ENCODE measurements around the gene CT47B1.
"Not testable (repeated sequence)": the region's sequence is repeated elsewhere in the genome, so short reads cannot be mapped to it uniquely, and the experiment has no call there.

CT47B1 gene

DNA sequence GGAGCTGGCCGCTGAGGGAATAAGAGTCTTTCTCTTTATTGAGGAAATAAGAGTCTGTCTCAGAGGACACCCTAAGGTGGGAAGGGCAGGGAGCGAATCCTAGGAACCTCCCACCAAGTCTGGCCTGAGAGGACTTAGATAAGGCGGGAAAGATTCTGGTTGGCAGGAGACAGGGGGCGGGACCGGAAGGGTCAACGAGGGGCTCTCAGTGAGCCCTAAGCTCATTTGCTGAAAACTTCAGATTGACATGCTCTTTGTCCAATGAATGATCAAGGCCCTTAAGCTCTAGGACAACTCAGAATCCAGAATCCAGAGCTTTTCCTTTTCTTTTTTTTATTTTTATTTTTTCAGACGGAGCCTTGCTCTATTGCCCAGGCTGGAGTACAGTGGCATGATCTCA, at the start of gene CT47B1:
Gene CT47B1 (minus strand): TSS at position 101 of the 400 bp plus-strand sequence. CDS start 196 bp downstream, outside the sequence.
- H3K9me3 ChIP-seq (ENCODE audit: control insufficient read depth, insufficient read depth, low read length); H3K4me1 ChIP-seq (ENCODE audit: control insufficient read depth, insufficient read depth, low read length): not testable (repeated sequence)

GRCh38 chrX:120874678-120875557, 748 bp downstream of the CT47B1 start:
- Histone ChIP-seq H3K36me3 (ENCODE audit: control insufficient read depth, insufficient read depth, low read length) (no peaks in the 10 kb centered on the region), H3K27me3 (ENCODE audit: control insufficient read depth, insufficient read depth, low read length) (no peaks in the 10 kb centered on the region), H3K9ac (ENCODE audit: low read depth, low read length) (no peak overlapping the region), H3K4me3 (ENCODE audit: low read depth, low read length) (no peak overlapping the region), H3K4me1 (ENCODE audit: control insufficient read depth, insufficient read depth, low read length) (no peaks in the 10 kb centered on the region), H3K27ac (ENCODE audit: low read depth, low read length) (no peak overlapping the region), H3K9me3 (ENCODE audit: control insufficient read depth, insufficient read depth, low read length) (peaks cover 5% of the 10 kb centered on the region)

More for the DNA sequence above, at the start of gene CT47B1:
- not testable (repeated sequence) for H3K27me3 ChIP-seq (ENCODE audit: control insufficient read depth, insufficient read depth, low read length); H3K27ac ChIP-seq (ENCODE audit: low read depth, low read length); H3K36me3 ChIP-seq (ENCODE audit: control insufficient read depth, insufficient read depth, low read length); H3K4me3 ChIP-seq (ENCODE audit: low read depth, low read length); H3K9ac ChIP-seq (ENCODE audit: low read depth, low read length)

DNA sequence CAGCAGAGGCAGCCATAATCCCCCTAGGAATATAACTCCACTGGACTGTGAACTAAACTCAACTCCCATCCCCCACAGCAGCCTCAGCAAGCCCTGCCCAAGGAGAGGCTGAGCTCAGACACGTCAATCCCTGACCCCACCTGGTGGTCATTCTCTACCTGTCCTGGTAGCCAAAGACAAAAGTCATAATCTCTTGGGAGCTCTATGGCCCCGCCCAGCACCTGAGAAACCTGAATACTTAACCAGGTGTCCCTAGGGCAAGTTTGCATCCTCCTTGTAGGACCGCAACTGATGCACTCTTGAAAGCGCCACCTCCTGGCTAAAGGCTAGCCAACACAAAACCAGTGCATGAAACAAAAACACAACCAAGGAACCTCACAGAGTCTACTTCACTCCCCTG, 18.4 kb downstream of the CT47B1 start:
- Histone ChIP-seq H3K9ac (ENCODE audit: low read depth, low read length) (no peak overlapping the region), H3K36me3 (ENCODE audit: control insufficient read depth, insufficient read depth, low read length) (no peaks in the 10 kb centered on the region), H3K4me3 (ENCODE audit: low read depth, low read length) (no peak overlapping the region), H3K9me3 (ENCODE audit: control insufficient read depth, insufficient read depth, low read length) (no peaks in the 10 kb centered on the region; the same call in 1 of the 2 replicates), H3K4me1 (ENCODE audit: control insufficient read depth, insufficient read depth, low read length) (0 out of 2 replicates have a peak, but pooled peaks cover 4% of the 10 kb centered on the region), H3K27me3 (ENCODE audit: control insufficient read depth, insufficient read depth, low read length) (peaks cover 37% of the 10 kb centered on the region), H3K27ac (ENCODE audit: low read depth, low read length) (no peak overlapping the region)

DNA sequence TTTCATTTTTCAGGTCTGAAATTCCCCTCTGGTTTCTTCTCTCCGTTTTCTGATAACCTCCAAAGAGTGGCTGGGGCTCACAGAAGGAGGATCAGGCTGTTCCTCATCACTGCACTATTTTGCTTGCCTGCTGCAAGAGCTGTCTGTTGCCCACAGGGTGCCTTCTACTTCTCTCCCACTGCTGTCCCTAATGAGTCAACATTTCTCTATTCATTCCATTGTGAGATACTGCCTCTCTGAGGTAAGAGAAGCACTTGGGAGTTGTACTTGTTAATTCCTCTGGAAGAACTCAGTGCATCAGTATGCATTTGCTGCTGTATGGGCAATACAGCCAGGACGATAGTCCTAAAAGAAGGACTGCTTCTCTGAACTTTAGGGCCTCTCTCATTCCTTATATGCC, 34.8 kb downstream of the CT47B1 start:
- Histone ChIP-seq H3K27me3 (ENCODE audit: control insufficient read depth, insufficient read depth, low read length) (peaks cover 52% of the 10 kb centered on the region), H3K4me3 (ENCODE audit: low read depth, low read length) (no peak overlapping the region), H3K9me3 (ENCODE audit: control insufficient read depth, insufficient read depth, low read length) (peaks cover 5% of the 10 kb centered on the region), H3K4me1 (ENCODE audit: control insufficient read depth, insufficient read depth, low read length) (no peaks in the 10 kb centered on the region), H3K27ac (ENCODE audit: low read depth, low read length) (no peak overlapping the region), H3K36me3 (ENCODE audit: control insufficient read depth, insufficient read depth, low read length) (no peaks in the 10 kb centered on the region), H3K9ac (ENCODE audit: low read depth, low read length) (no peak overlapping the region)

DNA sequence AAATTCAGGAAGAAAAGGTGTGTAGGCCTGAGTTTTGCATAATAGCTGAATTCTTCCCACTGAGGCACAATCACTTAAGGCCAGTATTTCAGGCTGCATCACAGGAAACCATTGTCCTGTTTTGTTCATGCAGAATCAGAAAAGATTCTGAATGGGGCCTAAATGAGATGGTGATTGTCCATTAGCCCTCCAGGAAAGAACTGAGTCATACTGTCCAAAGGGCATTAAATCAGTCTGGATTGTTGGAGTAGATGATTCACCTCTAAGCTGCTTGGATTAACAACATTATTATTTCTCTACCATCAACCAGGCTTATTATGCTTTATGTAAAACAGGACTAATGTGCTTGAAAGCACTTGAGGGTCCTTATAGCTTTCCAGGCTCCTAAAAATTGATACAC, 36.2 kb downstream of the CT47B1 start:
- Histone ChIP-seq H3K27ac (ENCODE audit: low read depth, low read length) (no peak overlapping the region), H3K9me3 (ENCODE audit: control insufficient read depth, insufficient read depth, low read length) (peaks cover 5% of the 10 kb centered on the region), H3K9ac (ENCODE audit: low read depth, low read length) (no peak overlapping the region), H3K27me3 (ENCODE audit: control insufficient read depth, insufficient read depth, low read length) (peaks cover 55% of the 10 kb centered on the region), H3K4me1 (ENCODE audit: control insufficient read depth, insufficient read depth, low read length) (no peaks in the 10 kb centered on the region), H3K36me3 (ENCODE audit: control insufficient read depth, insufficient read depth, low read length) (no peaks in the 10 kb centered on the region), H3K4me3 (ENCODE audit: low read depth, low read length) (no peak overlapping the region)

DNA sequence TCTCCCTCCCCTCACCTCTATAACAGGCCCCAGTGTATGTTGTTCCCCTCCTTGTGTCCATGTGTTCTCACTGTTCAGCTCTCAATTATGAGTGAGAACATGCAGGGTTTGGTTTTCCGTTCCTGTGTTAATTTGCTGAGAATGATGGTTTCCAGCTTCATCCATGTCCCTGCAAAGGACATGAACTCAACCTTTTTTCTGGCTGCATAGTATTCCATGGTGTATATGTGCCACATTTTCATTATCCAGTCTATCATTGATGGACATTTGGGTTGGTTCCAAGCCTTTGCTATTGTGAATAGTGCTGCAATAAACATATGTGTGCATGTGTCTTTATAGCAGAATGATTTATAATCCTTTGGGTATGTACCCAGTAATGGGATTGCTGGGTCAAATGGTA, 48.5 kb downstream of the CT47B1 start:
- H3K9ac ChIP-seq (ENCODE audit: low read depth, low read length); H3K36me3 ChIP-seq (ENCODE audit: control insufficient read depth, insufficient read depth, low read length); H3K9me3 ChIP-seq (ENCODE audit: control insufficient read depth, insufficient read depth, low read length); H3K27ac ChIP-seq (ENCODE audit: low read depth, low read length); H3K4me1 ChIP-seq (ENCODE audit: control insufficient read depth, insufficient read depth, low read length); H3K4me3 ChIP-seq (ENCODE audit: low read depth, low read length): not testable (repeated sequence)
- H3K27me3 ChIP-seq (ENCODE audit: control insufficient read depth, insufficient read depth, low read length), result peaks cover 58% of the 10 kb centered on the region

- Histone ChIP-seq H3K36me3 (ENCODE audit: control insufficient read depth, insufficient read depth, low read length) (no peaks in the 10 kb centered on the region), H3K9me3 (ENCODE audit: control insufficient read depth, insufficient read depth, low read length) (no peaks in the 10 kb centered on the region), H3K4me3 (ENCODE audit: low read depth, low read length) (no peak overlapping the region), H3K27ac (ENCODE audit: low read depth, low read length) (no peak overlapping the region), H3K4me1 (ENCODE audit: control insufficient read depth, insufficient read depth, low read length) (no peaks in the 10 kb centered on the region), H3K27me3 (ENCODE audit: control insufficient read depth, insufficient read depth, low read length) (peaks cover 64% of the 10 kb centered on the region), H3K9ac (ENCODE audit: low read depth, low read length) (no peak overlapping the region)
Measured at GRCh38 chrX:120825146-120825545, 50.5 kb downstream of the CT47B1 start.

- Histone ChIP-seq H3K9me3 (ENCODE audit: control insufficient read depth, insufficient read depth, low read length) (no peaks in the 10 kb centered on the region), H3K9ac (ENCODE audit: low read depth, low read length) (no peak overlapping the region), H3K4me1 (ENCODE audit: control insufficient read depth, insufficient read depth, low read length) (no peaks in the 10 kb centered on the region), H3K27ac (ENCODE audit: low read depth, low read length) (no peak overlapping the region), H3K27me3 (ENCODE audit: control insufficient read depth, insufficient read depth, low read length) (peaks cover 75% of the 10 kb centered on the region), H3K36me3 (ENCODE audit: control insufficient read depth, insufficient read depth, low read length) (no peaks in the 10 kb centered on the region), H3K4me3 (ENCODE audit: low read depth, low read length) (no peak overlapping the region)
Measured at GRCh38 chrX:120824021-120824420, 51.6 kb downstream of the CT47B1 start.

DNA sequence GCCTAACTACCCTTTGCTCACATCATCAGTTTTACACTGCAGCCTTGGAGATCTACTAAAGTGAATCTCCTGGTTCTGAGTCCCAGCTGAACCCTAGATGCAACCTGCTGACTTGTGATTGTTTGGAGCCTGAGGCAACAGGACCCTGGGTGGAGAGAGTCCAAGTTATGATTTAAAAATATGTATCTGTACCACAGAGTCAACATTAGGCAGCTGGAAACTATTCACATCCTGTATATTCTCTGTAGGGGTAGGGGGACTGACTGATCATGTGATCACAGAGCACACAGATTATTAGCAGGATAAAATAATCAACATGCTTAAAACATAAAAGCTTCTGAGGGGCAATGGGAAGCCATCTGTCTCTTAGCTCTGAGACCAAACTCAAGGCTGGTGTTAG, 52.1 kb downstream of the CT47B1 start:
- Histone ChIP-seq H3K36me3 (ENCODE audit: control insufficient read depth, insufficient read depth, low read length) (no peaks in the 10 kb centered on the region), H3K27me3 (ENCODE audit: control insufficient read depth, insufficient read depth, low read length) (peaks cover 80% of the 10 kb centered on the region), H3K9me3 (ENCODE audit: control insufficient read depth, insufficient read depth, low read length) (no peaks in the 10 kb centered on the region), H3K9ac (ENCODE audit: low read depth, low read length) (no peak overlapping the region), H3K4me3 (ENCODE audit: low read depth, low read length) (no peak overlapping the region), H3K4me1 (ENCODE audit: control insufficient read depth, insufficient read depth, low read length) (no peaks in the 10 kb centered on the region), H3K27ac (ENCODE audit: low read depth, low read length) (no peak overlapping the region)

Measured in HUES48 (cell line).